DOHH2 (cell line): ENCODE measurements around the gene NUAK2.
"Not testable (repeated sequence)": the region's sequence is repeated elsewhere in the genome, so short reads cannot be mapped to it uniquely, and the experiment has no call there.

Source experiments
- H3F3A ChIP-seq: fragments of 200-600 bp; sonication (generic), shearing (Covaris generic); 2 replicates; pipeline ENCODE4 v1.6.0; 2016; ENCODE audit warnings: antibody characterized with exemption, mild to moderate bottlenecking; ENCODE audit not compliant: control insufficient read depth, insufficient read depth
- H3K27ac ChIP-seq: fragments of 200-600 bp; sonication (generic); 2 replicates; pipeline ENCODE4 v1.5.1; 2014; ENCODE audit warnings: low read depth, mild to moderate bottlenecking, low read length, moderate library complexity
- H3K27me3 ChIP-seq: fragments of 200-600 bp; sonication (generic); 2 replicates; pipeline ENCODE4 v1.6.1; 2014; ENCODE audit warnings: mild to moderate bottlenecking, low read length, mixed read lengths; ENCODE audit not compliant: control insufficient read depth
- H3K36me3 ChIP-seq: fragments of 200-600 bp; sonication (generic); 2 replicates; pipeline ENCODE4 v1.6.1; 2014; ENCODE audit warnings: mild to moderate bottlenecking, low read length, moderate library complexity, mixed read lengths; ENCODE audit not compliant: control insufficient read depth
- H3K4me1 ChIP-seq: fragments of 200-600 bp; sonication (generic); 2 replicates; pipeline ENCODE4 v1.6.1; 2014; ENCODE audit warnings: mild to moderate bottlenecking, low read length, mixed read lengths; ENCODE audit not compliant: control insufficient read depth
- H3K4me2 ChIP-seq: fragments of 200-600 bp; sonication (generic); 2 replicates; pipeline ENCODE4 v1.6.0; 2014; ENCODE audit warnings: mild to moderate bottlenecking, low read length, moderate library complexity
- H3K4me3 ChIP-seq: fragments of 200-600 bp; sonication (generic); 2 replicates; pipeline ENCODE4 v1.5.1; 2014; ENCODE audit warnings: mild to moderate bottlenecking, low read length, mixed read lengths
- H3K79me2 ChIP-seq: fragments of 200-600 bp; sonication (generic); 2 replicates; pipeline ENCODE4 v1.6.1; 2014; ENCODE audit warnings: mild to moderate bottlenecking, low read length, mixed read lengths; ENCODE audit not compliant: control insufficient read depth
- H3K9me2 ChIP-seq: fragments of 200-600 bp; sonication (generic); replicated peaks from 2 replicates; pipeline ENCODE4 v1.6.1; 2014; ENCODE audit warnings: mild to moderate bottlenecking, low read length, mixed read lengths; ENCODE audit not compliant: control insufficient read depth
- H3K9me3 ChIP-seq: fragments of 200-600 bp; sonication (generic); 2 replicates; pipeline ENCODE4 v1.6.1; 2014; ENCODE audit warnings: antibody characterized with exemption, low read length, mixed read lengths; ENCODE audit not compliant: control insufficient read depth, insufficient read depth
- H4K20me1 ChIP-seq: fragments of 200-600 bp; sonication (generic); 2 replicates; pipeline ENCODE4 v1.6.0; 2014; ENCODE audit warnings: low read depth, mild to moderate bottlenecking, antibody characterized with exemption, low read length, moderate library complexity; ENCODE audit not compliant: control insufficient read depth, insufficient read depth
- CTCF ChIP-seq: fragments of 200-600 bp; sonication (generic); IDR thresholded peaks from one replicate; pipeline ENCODE4 v1.5.1; 2014; ENCODE audit warnings: antibody characterized with exemption, mild to moderate bottlenecking, low read depth, low read length; ENCODE audit not compliant: poor library complexity, severe bottlenecking
- EZH2phosphoT487 ChIP-seq: fragments of 200-600 bp; sonication (generic); IDR thresholded peaks from 2 replicates; pipeline ENCODE4 v1.6.1; 2017; ENCODE audit warnings: borderline replicate concordance, mild to moderate bottlenecking, antibody characterized with exemption, low read length, moderate library complexity, mixed read lengths

The NUAK2 gene

GRCh38 chr1:205301205-205301821, 20.2 kb downstream of the NUAK2 start:
- Histone ChIP-seq H3K36me3 (peaks cover 45% of the 10 kb centered on the region), H3K79me2 (peaks cover 8% of the 10 kb centered on the region), H3K4me1 (peaks cover 63% of the 10 kb centered on the region), H3K4me2 (peak overlapping the region; percentile 85), H3F3A (peaks cover 14% of the 10 kb centered on the region), H3K27ac (peak overlapping the region; percentile 84), H3K4me3 (peak overlapping the region; percentile 69), H3K9me3 (no peaks in the 10 kb centered on the region), H4K20me1 (no peaks in the 10 kb centered on the region), H3K27me3 (no peaks in the 10 kb centered on the region), H3K9me2 (no peaks in the 10 kb centered on the region)
- TF ChIP-seq EZH2phosphoT487 = no peak
- TF ChIP-seq CTCF = no peak

GRCh38 chr1:205300149-205300548, 21.4 kb downstream of the NUAK2 start:
- Histone ChIP-seq H4K20me1 (no peaks in the 10 kb centered on the region), H3K27me3 (no peaks in the 10 kb centered on the region), H3K36me3 (peaks cover 37% of the 10 kb centered on the region), H3K79me2 (peaks cover 8% of the 10 kb centered on the region), H3K27ac (peak overlapping the region; percentile 84), H3K4me1 (peaks cover 75% of the 10 kb centered on the region), H3F3A (peaks cover 14% of the 10 kb centered on the region), H3K9me3 (no peaks in the 10 kb centered on the region), H3K4me3 (peak overlapping the region; percentile 69), H3K4me2 (peak overlapping the region; percentile 85), H3K9me2 (no peaks in the 10 kb centered on the region)
- no peak for TF ChIP-seq CTCF
- TF ChIP-seq EZH2phosphoT487 = no peak

- TF ChIP-seq EZH2phosphoT487 = no peak
- Histone ChIP-seq H3K79me2 (peaks cover 8% of the 10 kb centered on the region), H3K36me3 (peaks cover 19% of the 10 kb centered on the region), H3F3A (peaks cover 14% of the 10 kb centered on the region), H3K4me1 (peaks cover 91% of the 10 kb centered on the region), H3K4me2 (no peak overlapping the region), H4K20me1 (no peaks in the 10 kb centered on the region), H3K9me3 (no peaks in the 10 kb centered on the region), H3K27me3 (no peaks in the 10 kb centered on the region), H3K4me3 (no peak overlapping the region), H3K27ac (no peak overlapping the region), H3K9me2 (no peaks in the 10 kb centered on the region)
These were observed 23.2 kb downstream of the NUAK2 start for GRCh38 chr1:205298191-205298994.

GRCh38 chr1:205297546-205298177, 23.9 kb downstream of the NUAK2 start:
- not testable (repeated sequence) for H3K27ac ChIP-seq

More at GRCh38 chr1:205297546-205298177, 23.9 kb downstream of the NUAK2 start:
- H4K20me1 ChIP-seq, H3K9me2 ChIP-seq, H3K79me2 ChIP-seq, H3K4me2 ChIP-seq, H3K27me3 ChIP-seq, H3K9me3 ChIP-seq, H3K4me3 ChIP-seq: not testable (repeated sequence)
- Histone ChIP-seq H3F3A (peaks cover 19% of the 10 kb centered on the region), H3K4me1 (peaks cover 90% of the 10 kb centered on the region), H3K36me3 (peaks cover 13% of the 10 kb centered on the region)
